Stimulated activated naive CD8-positive, alpha-beta T cell treated with anti-CD3 and anti-CD28 coated beads, Interleukin-15, Interleukin-2, amounts not matched to agents 100 ng/mL and 50 ng/mL, for 24 hours (primary cell): Measurements from ENCODE around the gene SCN4B.

Experiments
- H3K27ac Mint-ChIP-seq: one replicate; pipeline ENCODE4 v1.8.0; 2021; ENCODE audit warnings: mild to moderate bottlenecking, mixed read lengths
- H3K27me3 Mint-ChIP-seq: one replicate; pipeline ENCODE4 v1.8.0; 2021; ENCODE audit warnings: mixed read lengths
- H3K36me3 Mint-ChIP-seq: one replicate; pipeline ENCODE4 v1.8.0; 2021; ENCODE audit warnings: low read depth, mixed read lengths
- H3K4me1 Mint-ChIP-seq: one replicate; pipeline ENCODE4 v1.8.0; 2021; ENCODE audit warnings: low read depth, mixed read lengths
- H3K4me3 Mint-ChIP-seq: one replicate; pipeline ENCODE4 v1.8.0; 2021; ENCODE audit warnings: mild to moderate bottlenecking, mixed read lengths
- H3K9me3 Mint-ChIP-seq: one replicate; pipeline ENCODE4 v1.8.0; 2021; ENCODE audit warnings: mixed read lengths

SCN4B gene

DNA sequence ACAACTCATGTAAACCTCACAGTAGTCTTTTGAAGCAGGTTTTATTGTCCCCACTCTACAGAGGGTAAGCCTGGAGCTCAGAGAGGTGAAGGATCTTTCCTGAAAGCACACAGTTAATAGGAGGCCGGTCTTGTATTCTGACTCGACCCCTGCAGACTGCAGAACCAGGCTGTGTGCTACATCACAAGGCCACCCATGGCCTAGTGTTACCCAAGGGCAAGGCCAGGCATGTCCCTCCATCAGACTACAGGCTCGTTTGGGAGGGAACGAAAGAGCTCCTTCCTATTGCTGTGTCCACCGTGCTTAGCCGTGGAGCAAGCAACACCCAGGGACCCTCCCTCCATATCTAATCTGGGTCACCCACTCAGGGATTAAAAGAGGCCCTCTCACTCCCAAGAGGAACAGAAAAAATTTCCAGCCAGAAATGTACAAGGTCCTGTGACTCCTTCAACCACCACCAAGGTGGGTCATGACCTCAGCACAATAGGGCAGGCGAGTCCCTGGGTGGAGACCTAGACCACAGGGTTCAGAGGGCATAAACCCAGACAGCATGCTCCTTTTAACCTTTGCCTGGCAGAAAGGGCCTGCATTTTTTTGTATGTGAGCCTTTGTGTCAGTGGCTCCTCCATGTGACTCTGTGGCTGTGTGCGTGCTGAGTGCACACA, 59.6 kb downstream of the SCN4B start:
- no peak overlapping the region for H3K4me3 Mint-ChIP-seq
- peaks cover 9% of the 10 kb centered on the region for H3K9me3 Mint-ChIP-seq
- no peaks in the 10 kb centered on the region for H3K36me3 Mint-ChIP-seq
- no peak overlapping the region for H3K27ac Mint-ChIP-seq
- H3K27me3 Mint-ChIP-seq: no peaks in the 10 kb centered on the region
- H3K4me1 Mint-ChIP-seq: no peaks in the 10 kb centered on the region

DNA sequence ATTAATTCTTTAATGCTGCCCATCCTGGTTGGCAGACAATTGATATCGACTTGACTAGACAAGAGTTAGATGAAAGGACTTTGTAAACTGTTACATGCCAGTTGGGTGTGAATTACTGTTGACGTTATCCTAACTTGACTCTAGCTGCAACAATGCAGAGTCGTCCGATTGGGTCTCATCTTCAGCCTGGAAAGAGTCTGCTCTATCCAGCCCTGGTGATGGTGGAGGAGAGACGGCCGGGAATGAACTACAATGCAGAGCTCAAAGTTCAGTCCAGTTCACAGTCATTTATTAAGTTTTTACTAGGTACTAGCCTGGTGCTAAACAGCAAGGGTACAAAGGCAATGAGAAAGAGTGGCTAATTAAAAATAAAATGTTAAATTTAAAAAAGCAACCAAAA, 60.9 kb downstream of the SCN4B start:
- H3K4me1 Mint-ChIP-seq: no peaks in the 10 kb centered on the region
- H3K9me3 Mint-ChIP-seq: peaks cover 18% of the 10 kb centered on the region
- H3K27ac Mint-ChIP-seq: no peak overlapping the region
- no peaks in the 10 kb centered on the region for H3K36me3 Mint-ChIP-seq
- H3K4me3 Mint-ChIP-seq: no peak overlapping the region
- no peaks in the 10 kb centered on the region for H3K27me3 Mint-ChIP-seq

DNA sequence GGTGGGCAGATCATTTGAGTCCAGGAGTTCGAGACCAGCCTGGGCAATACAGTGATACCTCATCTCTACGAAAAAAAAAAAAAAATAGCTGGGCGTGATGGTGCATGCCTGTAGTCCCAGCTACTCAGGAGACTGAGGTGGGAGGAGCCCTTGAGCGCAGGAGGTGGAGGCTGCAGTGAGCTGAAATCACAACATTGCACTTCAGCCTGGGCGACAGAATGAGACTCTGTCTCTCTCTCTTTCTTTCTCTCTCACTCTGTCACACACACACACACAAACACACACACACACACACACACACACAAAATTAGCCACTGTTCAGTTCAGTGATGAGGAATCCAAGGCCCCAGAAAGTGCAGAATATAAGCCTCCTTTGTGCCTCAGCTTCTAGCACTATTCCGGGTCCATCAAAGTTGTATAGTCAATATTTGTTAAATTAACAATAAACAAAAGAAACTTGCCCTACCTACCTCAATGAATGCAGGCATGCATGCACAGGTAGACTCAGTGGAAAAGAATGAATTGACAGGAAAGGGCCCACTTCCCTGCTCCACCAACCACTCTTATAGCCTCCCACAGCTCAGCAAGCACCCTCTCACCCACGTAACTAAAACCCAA, 62.0 kb downstream of the SCN4B start:
- Mint-ChIP-seq H3K9me3 (peaks cover 18% of the 10 kb centered on the region), H3K27me3 (no peaks in the 10 kb centered on the region), H3K4me1 (no peaks in the 10 kb centered on the region), H3K36me3 (no peaks in the 10 kb centered on the region), H3K4me3 (no peak overlapping the region), H3K27ac (no peak overlapping the region)

DNA sequence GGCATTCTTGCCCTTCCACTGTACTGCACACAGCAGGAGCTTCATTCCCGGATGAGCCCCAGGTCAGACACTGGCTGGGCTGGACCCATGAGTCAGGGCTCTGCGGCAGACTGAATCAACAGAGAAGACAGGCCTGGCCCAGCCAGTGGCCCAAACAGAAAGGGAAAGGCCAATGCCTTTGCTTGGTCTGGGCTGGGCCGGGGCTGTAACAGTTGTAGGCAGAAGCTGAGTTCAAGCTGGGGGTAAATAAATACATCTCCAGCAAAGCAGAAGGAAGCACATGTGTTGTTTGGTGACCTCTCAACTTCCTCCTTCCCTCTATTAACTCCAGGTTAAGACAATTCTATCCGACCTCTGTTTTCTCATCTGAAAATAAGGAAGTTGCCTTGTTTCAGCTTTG, 64.1 kb downstream of the SCN4B start:
- Mint-ChIP-seq H3K36me3 (no peaks in the 10 kb centered on the region), H3K4me3 (no peak overlapping the region), H3K27ac (no peak overlapping the region), H3K4me1 (no peaks in the 10 kb centered on the region), H3K9me3 (peaks cover 18% of the 10 kb centered on the region), H3K27me3 (no peaks in the 10 kb centered on the region)

DNA sequence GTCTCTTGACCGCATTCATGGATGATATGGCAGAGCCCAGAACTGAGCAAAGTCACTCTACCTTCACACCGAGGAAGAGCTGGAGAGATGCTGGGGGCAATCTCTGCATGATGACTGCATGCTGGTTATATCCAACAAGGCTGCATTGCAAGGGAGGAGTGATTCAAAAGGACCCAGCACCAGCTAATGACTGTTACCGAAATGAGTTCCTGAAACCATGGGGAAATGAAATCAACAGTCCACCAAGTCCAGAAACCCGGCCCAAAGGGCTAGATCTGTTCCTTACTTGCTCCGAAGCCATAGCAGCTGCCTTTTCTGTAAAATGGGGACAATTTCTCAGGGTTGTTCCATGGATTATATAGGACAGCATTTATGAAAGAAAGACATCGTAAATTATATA, 64.7 kb downstream of the SCN4B start:
- no peaks in the 10 kb centered on the region for H3K27me3 Mint-ChIP-seq
- H3K36me3 Mint-ChIP-seq: no peaks in the 10 kb centered on the region
- H3K4me3 Mint-ChIP-seq: no peak overlapping the region
- H3K27ac Mint-ChIP-seq: no peak overlapping the region
- H3K9me3 Mint-ChIP-seq: peaks cover 18% of the 10 kb centered on the region
- H3K4me1 Mint-ChIP-seq: no peaks in the 10 kb centered on the region

DNA sequence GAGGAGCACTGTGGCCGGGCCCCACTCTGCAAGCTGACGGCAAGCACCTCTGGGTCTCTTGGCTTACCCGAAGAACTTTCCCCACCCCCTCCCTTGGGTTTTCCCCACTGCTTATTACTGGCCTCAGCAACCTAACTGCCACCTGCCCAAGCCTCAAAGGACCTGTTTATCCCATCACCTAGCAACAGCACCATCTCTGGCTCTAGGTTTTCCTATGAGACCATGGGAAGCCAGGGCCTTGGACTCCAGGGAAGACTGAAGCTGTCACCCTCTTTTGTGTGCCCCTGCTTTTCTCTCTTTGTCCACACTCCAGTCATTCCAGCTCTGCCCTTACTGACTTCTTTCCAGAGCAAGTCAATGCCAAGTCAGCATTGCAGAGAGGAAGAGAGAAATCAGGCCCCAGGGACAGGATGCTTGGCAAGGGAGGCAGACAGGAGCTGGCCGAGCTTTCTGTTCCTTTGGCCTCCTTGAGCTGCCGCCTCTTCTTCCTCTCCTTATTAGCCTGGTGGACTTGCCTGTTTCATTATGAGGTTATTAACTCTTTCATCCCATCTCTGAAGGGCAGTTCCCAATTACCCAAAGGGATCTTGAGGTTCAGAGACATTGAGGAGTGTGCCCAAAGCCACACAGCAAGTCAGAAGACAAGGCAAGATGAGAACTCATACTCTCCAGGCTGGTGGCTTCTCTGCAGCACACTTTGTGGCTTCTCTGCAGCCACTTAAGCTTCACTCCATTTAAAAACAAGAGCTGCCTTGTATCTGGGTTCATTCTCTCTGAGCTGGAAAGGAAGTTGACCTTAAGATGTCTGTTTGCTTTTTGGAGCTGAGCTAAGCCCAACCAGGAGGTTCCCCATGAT, 65.5 kb downstream of the SCN4B start, which contains the start of gene SMIM35:
TSS of gene SMIM35 (minus strand) at position 51 of the 856 bp plus-strand sequence. CDS start 206 bp downstream, outside the sequence.
- Mint-ChIP-seq H3K4me1 (no peaks in the 10 kb centered on the region), H3K27me3 (no peaks in the 10 kb centered on the region), H3K36me3 (no peaks in the 10 kb centered on the region), H3K27ac (no peak within 1 kb of the TSS), H3K4me3 (no peak within 1 kb of the TSS), H3K9me3 (peaks cover 18% of the 10 kb centered on the region)

DNA sequence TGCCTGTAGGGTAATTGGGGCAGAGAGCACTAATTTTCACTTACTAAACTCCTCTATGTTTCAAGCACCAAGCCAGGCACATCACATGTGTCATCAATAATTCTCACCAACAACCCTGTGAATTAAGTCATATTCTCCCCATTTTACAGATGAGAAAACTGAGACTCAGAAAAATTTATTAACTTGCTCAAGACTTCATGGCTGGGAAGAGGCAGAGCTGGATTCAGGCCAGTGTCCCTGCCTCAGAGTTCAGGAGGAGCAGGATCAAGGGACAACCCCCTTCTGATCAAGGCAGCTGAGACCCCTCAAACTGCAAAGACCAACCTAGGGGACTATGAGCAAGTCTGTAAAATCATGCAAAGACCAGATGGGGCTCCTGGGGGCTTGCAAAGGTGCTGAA, 68.0 kb downstream of the SCN4B start:
- H3K4me3 Mint-ChIP-seq: no peak overlapping the region
- no peak overlapping the region for H3K27ac Mint-ChIP-seq
- peaks cover 18% of the 10 kb centered on the region for H3K9me3 Mint-ChIP-seq
- H3K4me1 Mint-ChIP-seq: no peaks in the 10 kb centered on the region
- H3K36me3 Mint-ChIP-seq: no peaks in the 10 kb centered on the region
- no peaks in the 10 kb centered on the region for H3K27me3 Mint-ChIP-seq

DNA sequence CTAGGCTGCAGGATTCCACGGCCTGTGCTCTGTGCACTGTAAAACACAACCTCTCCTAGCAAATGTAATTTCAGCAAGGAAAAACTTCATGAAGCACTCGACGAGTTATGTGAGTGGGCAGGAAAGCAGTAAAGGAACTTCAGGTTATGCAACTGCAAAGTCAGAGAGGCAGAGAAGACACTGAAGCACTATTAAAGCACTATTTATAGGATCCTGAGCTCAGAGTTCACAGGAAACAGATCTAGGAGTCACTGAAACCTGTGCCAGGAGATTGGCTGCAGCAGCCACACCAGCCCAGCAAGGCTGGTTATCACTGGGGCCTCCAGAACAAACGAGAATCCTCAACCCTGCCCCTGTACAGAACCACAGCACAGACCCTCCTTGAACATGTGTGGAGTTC, 68.4 kb downstream of the SCN4B start:
- Mint-ChIP-seq H3K9me3 (peaks cover 18% of the 10 kb centered on the region), H3K36me3 (no peaks in the 10 kb centered on the region), H3K4me3 (no peak overlapping the region), H3K27ac (no peak overlapping the region), H3K4me1 (no peaks in the 10 kb centered on the region), H3K27me3 (no peaks in the 10 kb centered on the region)
